ENCODE results near the gene EXOC4. TPM values are rescaled to one million over a fixed set of nuclear protein-coding genes. Genes with fewer than 3 reads are reported as not detected.

The EXOC4 gene
- total RNA-seq, 2 experiments from 2014 or later: 58.0 to 59.9 TPM

DNA sequence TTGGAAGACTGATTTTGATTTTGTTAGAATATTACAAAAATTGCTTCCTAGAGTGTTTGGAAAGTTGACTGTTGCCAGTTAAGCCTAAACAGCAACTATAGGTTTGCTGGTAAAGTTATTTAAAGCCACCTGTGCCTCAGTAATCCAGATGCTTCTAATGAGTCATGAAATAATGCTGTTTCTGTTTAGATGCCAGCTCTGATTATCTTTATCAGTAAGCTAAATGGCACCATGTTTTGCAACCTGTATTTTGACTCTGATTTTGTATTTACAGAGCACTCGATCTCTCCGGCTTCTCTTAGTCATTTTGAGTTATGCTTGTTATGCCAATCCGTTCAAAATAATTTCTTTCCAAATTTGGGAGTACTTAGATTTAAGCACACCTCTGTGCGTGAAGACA, 366.1 kb downstream of the EXOC4 start:
- Histone ChIP-seq H3K4me1 (ENCODE audit: insufficient read depth, low read length) (no peaks in the 10 kb centered on the region), H3K36me3 (ENCODE audit: insufficient read depth, low read length) (no peaks in the 10 kb centered on the region), H3K9me3 (ENCODE audit: control insufficient read depth in 1 of 2, insufficient read depth in 1 of 2, low read length in 2 of 2) (no peaks in the 10 kb centered on the region), H3K4me3 (ENCODE audit: low read length) (no peak overlapping the region), H3K27ac (ENCODE audit: low read depth in 1 of 2, low read length in 2 of 2) (no peak overlapping the region), H3K27me3 (ENCODE audit: control insufficient read depth in 1 of 2, insufficient read depth in 2 of 2, low read length in 2 of 2) (no peaks in the 10 kb centered on the region)
- POLR2A ChIA-PET: no interaction called here
- TF ChIP-seq, protein P1, sequence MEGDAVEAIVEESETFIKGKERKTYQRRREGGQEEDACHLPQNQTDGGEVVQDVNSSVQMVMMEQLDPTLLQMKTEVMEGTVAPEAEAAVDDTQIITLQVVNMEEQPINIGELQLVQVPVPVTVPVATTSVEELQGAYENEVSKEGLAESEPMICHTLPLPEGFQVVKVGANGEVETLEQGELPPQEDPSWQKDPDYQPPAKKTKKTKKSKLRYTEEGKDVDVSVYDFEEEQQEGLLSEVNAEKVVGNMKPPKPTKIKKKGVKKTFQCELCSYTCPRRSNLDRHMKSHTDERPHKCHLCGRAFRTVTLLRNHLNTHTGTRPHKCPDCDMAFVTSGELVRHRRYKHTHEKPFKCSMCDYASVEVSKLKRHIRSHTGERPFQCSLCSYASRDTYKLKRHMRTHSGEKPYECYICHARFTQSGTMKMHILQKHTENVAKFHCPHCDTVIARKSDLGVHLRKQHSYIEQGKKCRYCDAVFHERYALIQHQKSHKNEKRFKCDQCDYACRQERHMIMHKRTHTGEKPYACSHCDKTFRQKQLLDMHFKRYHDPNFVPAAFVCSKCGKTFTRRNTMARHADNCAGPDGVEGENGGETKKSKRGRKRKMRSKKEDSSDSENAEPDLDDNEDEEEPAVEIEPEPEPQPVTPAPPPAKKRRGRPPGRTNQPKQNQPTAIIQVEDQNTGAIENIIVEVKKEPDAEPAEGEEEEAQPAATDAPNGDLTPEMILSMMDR (IDR thresholded peaks at IDR 0.05): no peak
- Mint-ChIP-seq H3K4me1 (ENCODE audit: low read depth) (no peaks in the 10 kb centered on the region), H3K4me3 (no peak overlapping the region), H3K36me3 (ENCODE audit: low read depth) (peaks cover 5% of the 10 kb centered on the region), H3K27me3 (no peaks in the 10 kb centered on the region), H3K27ac (no peak overlapping the region), H3K9me3 (no peaks in the 10 kb centered on the region)
- intact Hi-C loops (cut with DNase I, micrococcal nuclease): no loop called here
- no peak for ATAC-seq (ENCODE audit: poor library complexity)
- no peak for DNase-seq
- CTCF ChIA-PET: no interaction called here

DNA sequence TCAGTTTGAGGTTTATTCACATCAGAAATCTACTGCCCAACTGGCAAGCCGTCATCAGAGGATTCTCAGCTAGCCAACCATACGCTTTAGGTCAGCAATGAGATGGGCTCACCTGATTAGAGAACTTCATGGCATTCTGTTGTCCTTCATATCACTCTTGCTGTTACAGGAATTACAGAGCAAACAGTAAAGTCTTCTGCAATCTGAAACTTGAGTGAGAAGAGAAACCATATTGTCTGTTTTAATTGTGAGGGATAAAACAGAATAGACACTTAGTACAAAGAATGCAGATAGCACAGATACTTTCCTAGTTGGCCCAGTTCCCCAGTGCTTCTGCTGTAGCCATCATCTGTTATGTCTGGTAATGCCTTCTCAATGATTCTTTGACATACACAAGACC, 366.6 kb downstream of the EXOC4 start:
- intact Hi-C loops (cut with DNase I, micrococcal nuclease): no loop called here
- no peaks in the 10 kb centered on the region for H3K27me3 Mint-ChIP-seq
- no peak for DNase-seq
- H3K9me3 Mint-ChIP-seq: no peaks in the 10 kb centered on the region
- Histone ChIP-seq H3K27me3 (ENCODE audit: control insufficient read depth in 1 of 2, insufficient read depth in 2 of 2, low read length in 2 of 2) (no peaks in the 10 kb centered on the region), H3K9me3 (ENCODE audit: control insufficient read depth in 1 of 2, insufficient read depth in 1 of 2, low read length in 2 of 2) (no peaks in the 10 kb centered on the region), H3K36me3 (ENCODE audit: insufficient read depth, low read length) (no peaks in the 10 kb centered on the region), H3K4me1 (ENCODE audit: insufficient read depth, low read length) (no peaks in the 10 kb centered on the region), H3K4me3 (ENCODE audit: low read length) (no peak overlapping the region), H3K27ac (ENCODE audit: low read depth in 1 of 2, low read length in 2 of 2) (no peak overlapping the region)
- no peak overlapping the region for H3K4me3 Mint-ChIP-seq
- peaks cover 5% of the 10 kb centered on the region for H3K36me3 Mint-ChIP-seq (ENCODE audit: low read depth)
- no peaks in the 10 kb centered on the region for H3K4me1 Mint-ChIP-seq (ENCODE audit: low read depth)
- ChIA-PET POLR2A (no interaction called here), CTCF (no interaction called here)
- no peak for ATAC-seq (ENCODE audit: poor library complexity)
- H3K27ac Mint-ChIP-seq: no peak overlapping the region
- TF ChIP-seq, protein P1 (IDR thresholded peaks at IDR 0.05): no peak

DNA sequence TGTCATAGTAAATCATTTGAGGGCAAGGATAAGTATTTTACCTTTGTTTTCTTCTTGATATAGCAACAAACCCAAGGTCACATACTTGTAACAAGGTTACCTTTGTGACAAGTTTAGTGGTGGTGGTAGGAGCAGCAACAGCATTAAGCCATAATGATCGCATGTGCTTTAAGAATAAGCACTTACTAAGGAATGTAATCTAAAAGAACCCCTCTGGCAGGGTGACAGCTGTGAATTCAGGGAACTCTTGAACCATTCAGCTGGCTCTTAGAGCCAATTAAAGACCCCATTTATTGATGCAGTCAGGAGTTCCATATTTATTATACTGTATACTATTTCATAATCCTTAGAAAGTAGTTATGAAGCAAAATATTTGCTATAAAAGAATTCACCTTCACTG, 370.8 kb downstream of the EXOC4 start:
- intact Hi-C loops (cut with DNase I, micrococcal nuclease): no loop called here
- no peak overlapping the region for H3K4me3 Mint-ChIP-seq
- H3K27me3 ChIP-seq (ENCODE audit: control insufficient read depth in 1 of 2, insufficient read depth in 2 of 2, low read length in 2 of 2): no peaks in the 10 kb centered on the region
- CTCF ChIA-PET: no interaction called here
- no peaks in the 10 kb centered on the region for H3K4me1 Mint-ChIP-seq (ENCODE audit: low read depth)
- H3K9me3 Mint-ChIP-seq: no peaks in the 10 kb centered on the region
- H3K4me1 ChIP-seq (ENCODE audit: insufficient read depth, low read length): no peaks in the 10 kb centered on the region
- no peak overlapping the region for H3K27ac Mint-ChIP-seq
- POLR2A ChIA-PET: no interaction called here
- no peaks in the 10 kb centered on the region for H3K9me3 ChIP-seq (ENCODE audit: control insufficient read depth in 1 of 2, insufficient read depth in 1 of 2, low read length in 2 of 2)
- no peaks in the 10 kb centered on the region for H3K36me3 ChIP-seq (ENCODE audit: insufficient read depth, low read length)
- ATAC-seq (ENCODE audit: poor library complexity): no peak
- TF ChIP-seq, protein P1 (IDR thresholded peaks at IDR 0.05): no peak
- no peak overlapping the region for H3K4me3 ChIP-seq (ENCODE audit: low read length)
- H3K27ac ChIP-seq (ENCODE audit: low read depth in 1 of 2, low read length in 2 of 2): no peak overlapping the region
- no peak for DNase-seq
- H3K27me3 Mint-ChIP-seq: no peaks in the 10 kb centered on the region
- H3K36me3 Mint-ChIP-seq (ENCODE audit: low read depth): peaks cover 29% of the 10 kb centered on the region
